ENCODE data around the gene PGBD4.

Gene PGBD4

DNA sequence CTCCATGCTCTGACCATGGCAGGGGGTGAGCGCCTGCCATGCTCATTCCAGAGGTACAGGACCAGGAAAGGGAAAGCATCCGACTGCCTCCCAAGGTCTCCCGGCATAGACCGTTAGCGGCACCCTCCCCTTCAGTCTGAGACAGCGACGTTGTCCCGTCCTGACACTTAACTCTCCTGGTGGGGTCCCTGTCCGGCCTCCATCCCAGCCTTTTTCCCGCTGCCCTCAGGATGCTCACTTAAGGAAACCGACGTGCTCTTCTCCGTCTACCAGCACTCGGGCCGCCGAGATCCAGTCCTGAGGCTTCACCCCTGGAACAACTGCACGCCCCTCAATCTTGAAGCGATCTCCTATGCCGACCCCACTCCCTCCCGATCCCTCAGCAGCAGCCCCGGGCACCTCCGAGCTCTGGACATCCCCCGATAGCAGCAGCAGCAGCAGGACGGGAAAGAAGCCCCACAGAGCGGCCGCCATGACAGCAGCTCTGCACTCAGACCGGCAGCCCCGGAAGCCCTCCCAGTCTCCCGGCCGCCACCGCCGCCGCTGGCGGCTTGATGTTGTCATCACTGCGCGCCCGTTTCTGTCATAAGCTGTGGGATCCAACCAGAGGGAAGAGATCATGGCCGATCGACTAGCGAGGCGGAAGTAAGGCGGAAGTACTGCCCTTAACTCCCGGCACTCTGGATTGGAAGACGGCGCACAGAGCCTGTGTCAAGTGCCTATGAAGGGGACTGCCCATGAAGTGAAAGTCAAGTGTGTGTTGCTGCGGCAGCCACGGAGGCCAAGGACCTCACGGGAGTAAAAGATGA, at the start of gene PGBD4, which contains the start of gene EMC7:
Gene PGBD4, plus strand, starts transcription at position 718 of the 809 bp plus-strand sequence. CDS start 449 bp downstream, outside the sequence.
Gene EMC7, minus strand, starts transcription at position 497 of the 809 bp plus-strand sequence. Its CDS starts 23 bp downstream, at position 474.
- no peaks in the 10 kb centered on the region for H3K9me3 ChIP-seq (ENCODE audit: control insufficient read depth in 2 of 2, low read length in 2 of 2)
- H3K36me3 ChIP-seq (ENCODE audit: control insufficient read depth in 2 of 2, insufficient read depth in 2 of 2, low read length in 2 of 2), result no peaks in the 10 kb centered on the region
- H3K27me3 ChIP-seq (ENCODE audit: control insufficient read depth in 2 of 2, insufficient read depth in 2 of 2, low read length in 2 of 2), result no peaks in the 10 kb centered on the region
- H3K9ac ChIP-seq (ENCODE audit: low read depth in 1 of 2, low read length in 2 of 2), result peak within 1 kb of the TSS; percentile 84 to 86
- peak within 1 kb of the TSS; percentile 84 to 89 for H3K27ac ChIP-seq (ENCODE audit: low read depth in 2 of 2, low read length in 2 of 2)
- peaks cover 0 to 15% of the 10 kb centered on the region in 2 donors for H3K4me1 ChIP-seq (ENCODE audit: control insufficient read depth in 2 of 2, insufficient read depth in 2 of 2, low read length in 2 of 2)
- peak within 1 kb of the TSS; percentile 96 to 97 for H3K4me3 ChIP-seq (ENCODE audit: low read length in 2 of 2)

DNA sequence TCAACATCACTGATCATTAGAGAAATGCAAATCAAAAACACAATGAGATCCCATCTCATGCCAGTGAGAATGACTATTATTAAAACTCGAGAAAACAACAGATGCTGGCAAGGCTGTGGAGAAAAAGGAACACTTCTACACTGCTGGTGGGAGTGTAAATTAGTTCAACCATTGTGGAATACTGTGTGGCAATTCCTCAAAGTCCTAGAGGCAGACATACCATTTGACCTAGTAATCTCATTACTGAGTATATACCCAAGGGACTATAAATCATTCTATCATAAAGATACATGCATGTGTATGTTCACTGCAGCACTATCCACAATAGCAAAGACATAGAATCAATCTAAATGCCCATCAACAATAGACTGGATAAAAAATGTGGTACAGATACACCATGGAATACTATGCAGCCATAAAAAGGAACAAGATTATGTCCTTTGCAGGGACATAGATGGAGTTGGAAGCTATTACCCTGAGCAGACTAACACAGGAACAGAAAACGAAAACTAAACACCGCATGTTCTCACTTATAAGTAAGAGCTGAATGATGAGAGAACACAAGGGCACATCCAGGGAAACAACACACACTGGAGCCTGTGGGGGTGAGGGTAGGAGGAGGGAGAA, 47.7 kb upstream of the PGBD4 start:
- no peaks in the 10 kb centered on the region for H3K27me3 ChIP-seq (ENCODE audit: control insufficient read depth in 2 of 2, insufficient read depth in 2 of 2, low read length in 2 of 2)
- H3K4me1 ChIP-seq (ENCODE audit: control insufficient read depth in 2 of 2, insufficient read depth in 2 of 2, low read length in 2 of 2), result peaks cover 0 to 3% of the 10 kb centered on the region in 2 donors
- no peak overlapping the region for H3K9ac ChIP-seq (ENCODE audit: low read depth in 1 of 2, low read length in 2 of 2)
- H3K36me3 ChIP-seq (ENCODE audit: control insufficient read depth in 2 of 2, insufficient read depth in 2 of 2, low read length in 2 of 2), result no peaks in the 10 kb centered on the region
- H3K27ac ChIP-seq (ENCODE audit: low read depth in 2 of 2, low read length in 2 of 2), result no peak overlapping the region
- H3K9me3 ChIP-seq (ENCODE audit: control insufficient read depth in 2 of 2, low read length in 2 of 2), result no peaks in the 10 kb centered on the region
- no peak overlapping the region for H3K4me3 ChIP-seq (ENCODE audit: low read length in 2 of 2)

DNA sequence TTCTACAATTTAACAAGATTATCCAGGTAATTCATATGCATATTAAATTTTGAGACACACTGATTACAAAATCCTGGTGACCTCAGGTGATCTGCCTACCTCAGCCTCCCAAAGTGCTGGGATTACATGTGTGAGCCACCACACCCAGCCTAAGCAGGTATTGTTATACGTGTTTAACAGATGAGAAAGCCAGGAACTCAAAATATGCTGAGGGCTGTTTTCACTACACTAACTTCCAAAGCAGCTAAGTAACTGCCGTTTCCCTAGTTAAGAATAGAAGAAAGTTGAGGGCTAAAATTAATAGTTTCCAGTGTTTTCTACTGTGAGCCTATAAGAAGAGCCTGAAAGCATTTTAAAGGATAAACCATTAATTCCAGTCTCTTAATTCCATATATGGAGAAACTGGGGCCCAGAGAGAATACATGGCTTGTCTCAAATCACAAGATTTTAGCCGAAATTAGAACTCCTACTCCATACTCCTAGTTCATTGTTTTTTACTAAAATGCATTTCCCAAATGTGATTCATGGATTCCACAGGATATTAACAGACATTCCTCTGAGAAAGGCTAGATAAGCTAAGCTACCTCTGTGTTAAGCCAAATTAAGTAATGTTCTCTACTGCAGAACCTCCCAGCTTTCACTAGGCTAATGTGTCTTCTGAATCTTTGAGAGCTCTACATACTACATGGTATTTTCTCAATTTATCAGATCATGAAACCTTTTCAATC, 45.9 kb upstream of the PGBD4 start:
- H3K27ac ChIP-seq (ENCODE audit: low read depth in 2 of 2, low read length in 2 of 2), result no peak overlapping the region

DNA sequence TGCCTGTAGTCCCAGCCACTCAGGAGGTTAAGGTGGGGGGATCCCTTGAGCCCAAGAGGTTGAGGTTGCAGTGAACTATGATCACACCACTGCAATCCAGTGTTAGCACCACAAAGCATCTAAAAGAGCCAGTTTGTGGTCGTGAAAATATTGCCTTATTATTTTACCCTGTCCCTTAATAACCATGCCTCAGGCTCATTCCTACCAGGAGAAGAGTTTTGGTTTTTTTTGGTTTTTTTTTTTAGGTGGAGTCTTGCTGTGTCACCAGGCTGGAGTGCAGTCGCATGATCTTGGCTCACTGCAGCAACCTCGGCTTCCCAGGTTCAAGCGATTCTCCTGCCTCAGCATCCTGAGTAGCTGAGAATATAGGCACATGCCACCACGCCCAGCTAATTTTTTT, 45.0 kb upstream of the PGBD4 start:
- Histone ChIP-seq H3K4me1 (ENCODE audit: control insufficient read depth in 2 of 2, insufficient read depth in 2 of 2, low read length in 2 of 2) (peaks cover 2 to 3% of the 10 kb centered on the region in 2 donors), H3K27me3 (ENCODE audit: control insufficient read depth in 2 of 2, insufficient read depth in 2 of 2, low read length in 2 of 2) (no peaks in the 10 kb centered on the region), H3K27ac (ENCODE audit: low read depth in 2 of 2, low read length in 2 of 2) (no peak overlapping the region), H3K4me3 (ENCODE audit: low read length in 2 of 2) (no peak overlapping the region), H3K9me3 (ENCODE audit: control insufficient read depth in 2 of 2, low read length in 2 of 2) (no peaks in the 10 kb centered on the region), H3K36me3 (ENCODE audit: control insufficient read depth in 2 of 2, insufficient read depth in 2 of 2, low read length in 2 of 2) (no peaks in the 10 kb centered on the region), H3K9ac (ENCODE audit: low read depth in 1 of 2, low read length in 2 of 2) (no peak overlapping the region)

More for the DNA sequence above, 45.9 kb upstream of the PGBD4 start:
- Histone ChIP-seq H3K9me3 (ENCODE audit: control insufficient read depth in 2 of 2, low read length in 2 of 2) (no peaks in the 10 kb centered on the region), H3K4me1 (ENCODE audit: control insufficient read depth in 2 of 2, insufficient read depth in 2 of 2, low read length in 2 of 2) (peaks cover 0 to 3% of the 10 kb centered on the region in 2 donors), H3K9ac (ENCODE audit: low read depth in 1 of 2, low read length in 2 of 2) (no peak overlapping the region), H3K4me3 (ENCODE audit: low read length in 2 of 2) (no peak overlapping the region), H3K27me3 (ENCODE audit: control insufficient read depth in 2 of 2, insufficient read depth in 2 of 2, low read length in 2 of 2) (no peaks in the 10 kb centered on the region), H3K36me3 (ENCODE audit: control insufficient read depth in 2 of 2, insufficient read depth in 2 of 2, low read length in 2 of 2) (no peaks in the 10 kb centered on the region)

DNA sequence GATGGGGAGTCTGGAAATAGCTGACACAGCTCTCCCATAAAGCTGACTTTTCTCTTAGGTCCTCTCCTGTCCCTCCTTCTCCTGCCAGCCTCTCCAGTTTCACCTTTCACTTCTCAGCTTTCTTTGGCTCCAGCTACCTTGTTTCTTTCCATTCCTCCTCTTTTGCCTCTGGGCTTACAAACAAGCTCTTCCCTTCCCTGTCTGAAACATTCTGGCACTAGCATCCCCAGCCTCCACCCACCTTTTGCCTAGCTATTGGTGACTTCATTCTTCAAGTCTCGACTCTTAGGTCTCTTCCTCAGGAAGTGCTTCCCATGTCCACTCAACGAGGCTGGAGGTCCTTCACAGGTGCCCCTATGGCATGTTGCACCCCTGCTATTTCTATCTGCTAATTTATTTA, 42.4 kb upstream of the PGBD4 start:
- H3K9me3 ChIP-seq (ENCODE audit: control insufficient read depth in 2 of 2, low read length in 2 of 2), result no peaks in the 10 kb centered on the region
- H3K4me1 ChIP-seq (ENCODE audit: control insufficient read depth in 2 of 2, insufficient read depth in 2 of 2, low read length in 2 of 2), result peaks cover 2 to 3% of the 10 kb centered on the region in 2 donors
- no peak overlapping the region for H3K27ac ChIP-seq (ENCODE audit: low read depth in 2 of 2, low read length in 2 of 2)
- no peak overlapping the region for H3K4me3 ChIP-seq (ENCODE audit: low read length in 2 of 2)
- H3K36me3 ChIP-seq (ENCODE audit: control insufficient read depth in 2 of 2, insufficient read depth in 2 of 2, low read length in 2 of 2), result no peaks in the 10 kb centered on the region
- H3K27me3 ChIP-seq (ENCODE audit: control insufficient read depth in 2 of 2, insufficient read depth in 2 of 2, low read length in 2 of 2), result no peaks in the 10 kb centered on the region
- no peak overlapping the region for H3K9ac ChIP-seq (ENCODE audit: low read depth in 1 of 2, low read length in 2 of 2)

DNA sequence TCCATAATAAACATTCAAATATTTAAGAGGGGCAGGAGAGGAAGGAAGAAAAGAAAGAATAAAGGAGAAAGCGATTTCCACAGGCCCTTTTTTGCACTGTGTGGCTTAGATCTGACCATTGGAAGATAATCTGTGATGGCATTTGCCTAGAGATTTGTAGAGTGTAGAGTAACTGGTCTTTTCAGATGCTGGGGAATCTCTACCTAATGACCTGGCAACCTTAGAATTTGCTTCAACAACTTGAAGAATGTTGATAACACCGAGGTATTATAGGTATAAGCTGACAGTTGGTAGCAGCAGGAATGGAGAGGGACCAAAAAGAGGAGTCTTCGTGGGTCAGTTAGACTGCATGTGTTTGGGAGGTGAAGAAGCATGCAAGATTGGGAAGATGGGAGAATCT, 41.9 kb upstream of the PGBD4 start:
- Histone ChIP-seq H3K4me1 (ENCODE audit: control insufficient read depth in 2 of 2, insufficient read depth in 2 of 2, low read length in 2 of 2) (peaks cover 2 to 3% of the 10 kb centered on the region in 2 donors), H3K27me3 (ENCODE audit: control insufficient read depth in 2 of 2, insufficient read depth in 2 of 2, low read length in 2 of 2) (no peaks in the 10 kb centered on the region), H3K36me3 (ENCODE audit: control insufficient read depth in 2 of 2, insufficient read depth in 2 of 2, low read length in 2 of 2) (no peaks in the 10 kb centered on the region), H3K9ac (ENCODE audit: low read depth in 1 of 2, low read length in 2 of 2) (no peak overlapping the region), H3K4me3 (ENCODE audit: low read length in 2 of 2) (no peak overlapping the region), H3K27ac (ENCODE audit: low read depth in 2 of 2, low read length in 2 of 2) (no peak overlapping the region), H3K9me3 (ENCODE audit: control insufficient read depth in 2 of 2, low read length in 2 of 2) (no peaks in the 10 kb centered on the region)

DNA sequence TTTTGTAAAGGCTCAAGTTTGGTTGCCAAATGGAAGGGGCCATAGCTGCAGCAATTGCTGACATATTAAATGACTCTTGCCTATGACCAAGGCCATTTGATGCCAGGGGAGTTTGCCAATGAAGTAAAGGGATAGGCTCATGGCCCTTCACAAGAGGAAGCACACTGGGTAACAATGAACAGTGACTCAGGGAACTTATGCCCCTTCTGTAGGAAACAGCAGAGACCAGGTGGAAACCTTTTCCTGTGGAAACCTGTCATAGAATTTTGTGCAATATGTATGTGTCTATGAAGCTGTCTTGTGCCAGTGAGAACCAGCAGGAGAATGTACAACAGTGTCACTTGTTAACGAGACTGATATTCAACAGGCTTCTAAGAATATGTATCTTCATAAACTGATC, 37.4 kb upstream of the PGBD4 start:
- Histone ChIP-seq H3K27ac (ENCODE audit: low read depth in 2 of 2, low read length in 2 of 2) (no peak overlapping the region), H3K9me3 (ENCODE audit: control insufficient read depth in 2 of 2, low read length in 2 of 2) (no peaks in the 10 kb centered on the region), H3K9ac (ENCODE audit: low read depth in 1 of 2, low read length in 2 of 2) (no peak overlapping the region), H3K36me3 (ENCODE audit: control insufficient read depth in 2 of 2, insufficient read depth in 2 of 2, low read length in 2 of 2) (no peaks in the 10 kb centered on the region), H3K4me3 (ENCODE audit: low read length in 2 of 2) (no peak overlapping the region), H3K4me1 (ENCODE audit: control insufficient read depth in 2 of 2, insufficient read depth in 2 of 2, low read length in 2 of 2) (peaks cover 0 to 2% of the 10 kb centered on the region in 2 donors), H3K27me3 (ENCODE audit: control insufficient read depth in 2 of 2, insufficient read depth in 2 of 2, low read length in 2 of 2) (no peaks in the 10 kb centered on the region)

DNA sequence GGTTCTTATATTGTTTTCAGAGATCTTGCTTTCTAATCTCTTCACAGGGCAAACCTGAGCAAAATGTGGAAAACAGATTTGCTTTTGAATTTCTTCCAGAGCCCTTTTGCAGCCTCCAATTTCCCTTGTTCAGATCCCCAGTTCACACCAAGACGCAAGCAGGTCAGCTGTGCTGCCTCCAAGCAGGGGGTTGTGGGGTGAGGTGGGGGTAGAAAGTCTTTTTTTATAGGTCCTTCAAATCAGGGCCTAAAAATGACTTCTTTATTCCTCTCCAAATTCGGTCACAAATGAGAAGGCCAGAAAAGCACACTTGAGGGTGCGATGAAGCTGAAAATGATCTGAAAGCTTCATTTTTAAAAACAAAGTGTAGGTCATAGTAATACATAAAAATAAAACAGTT, 36.6 kb upstream of the PGBD4 start:
- H3K9ac ChIP-seq (ENCODE audit: low read depth in 1 of 2, low read length in 2 of 2), result no peak overlapping the region
- no peaks in the 10 kb centered on the region for H3K9me3 ChIP-seq (ENCODE audit: control insufficient read depth in 2 of 2, low read length in 2 of 2)
- H3K4me3 ChIP-seq (ENCODE audit: low read length in 2 of 2), result no peak overlapping the region
- H3K4me1 ChIP-seq (ENCODE audit: control insufficient read depth in 2 of 2, insufficient read depth in 2 of 2, low read length in 2 of 2), result peaks cover 0 to 2% of the 10 kb centered on the region in 2 donors
- H3K27me3 ChIP-seq (ENCODE audit: control insufficient read depth in 2 of 2, insufficient read depth in 2 of 2, low read length in 2 of 2), result no peaks in the 10 kb centered on the region
- no peak overlapping the region for H3K27ac ChIP-seq (ENCODE audit: low read depth in 2 of 2, low read length in 2 of 2)
- H3K36me3 ChIP-seq (ENCODE audit: control insufficient read depth in 2 of 2, insufficient read depth in 2 of 2, low read length in 2 of 2), result no peaks in the 10 kb centered on the region

DNA sequence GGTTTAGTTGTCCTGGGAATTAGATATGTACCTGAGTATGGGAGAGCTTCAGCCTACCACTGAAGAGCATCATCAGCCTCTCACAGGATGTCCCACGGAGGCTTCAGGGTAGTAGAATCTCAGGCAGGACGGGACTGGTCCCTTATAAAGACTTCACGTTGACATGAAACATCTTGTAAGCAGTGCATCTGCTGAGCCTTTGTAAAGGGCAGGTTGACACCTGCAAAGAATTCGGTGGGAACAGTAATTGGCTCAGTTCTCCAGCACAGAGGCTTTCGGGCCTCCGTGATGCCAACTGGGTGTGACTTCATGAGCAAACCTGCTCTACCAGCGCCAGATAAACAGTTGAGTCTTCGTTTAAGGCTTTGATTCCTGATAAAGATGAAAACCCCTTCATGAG, 35.9 kb upstream of the PGBD4 start:
- Histone ChIP-seq H3K4me1 (ENCODE audit: control insufficient read depth in 2 of 2, insufficient read depth in 2 of 2, low read length in 2 of 2) (peaks cover 0 to 2% of the 10 kb centered on the region in 2 donors), H3K27me3 (ENCODE audit: control insufficient read depth in 2 of 2, insufficient read depth in 2 of 2, low read length in 2 of 2) (no peaks in the 10 kb centered on the region), H3K27ac (ENCODE audit: low read depth in 2 of 2, low read length in 2 of 2) (no peak overlapping the region), H3K9ac (ENCODE audit: low read depth in 1 of 2, low read length in 2 of 2) (no peak overlapping the region), H3K9me3 (ENCODE audit: control insufficient read depth in 2 of 2, low read length in 2 of 2) (no peaks in the 10 kb centered on the region), H3K4me3 (ENCODE audit: low read length in 2 of 2) (no peak overlapping the region), H3K36me3 (ENCODE audit: control insufficient read depth in 2 of 2, insufficient read depth in 2 of 2, low read length in 2 of 2) (no peaks in the 10 kb centered on the region)

DNA sequence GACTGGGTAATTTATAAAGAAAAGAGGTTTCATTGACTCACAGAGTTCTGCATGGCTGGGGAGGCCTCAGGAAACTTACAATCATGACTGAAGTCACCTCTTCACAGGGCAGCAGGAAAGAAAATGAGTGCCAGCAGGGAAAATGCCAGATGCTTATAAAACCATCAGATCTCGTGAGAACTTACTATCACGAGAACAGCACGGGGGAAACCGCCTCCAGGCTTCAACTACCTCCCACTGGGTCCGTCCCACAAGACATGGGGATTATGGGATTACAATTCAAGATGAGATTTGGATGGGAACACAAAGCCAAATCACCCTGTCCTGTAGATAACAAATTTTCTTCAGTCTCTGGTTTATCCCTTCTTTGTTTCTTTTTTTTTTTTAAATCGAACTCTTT, 31.9 kb upstream of the PGBD4 start:
- Histone ChIP-seq H3K9ac (ENCODE audit: low read depth in 1 of 2, low read length in 2 of 2) (no peak overlapping the region), H3K9me3 (ENCODE audit: control insufficient read depth in 2 of 2, low read length in 2 of 2) (no peaks in the 10 kb centered on the region), H3K4me3 (ENCODE audit: low read length in 2 of 2) (no peak overlapping the region), H3K27me3 (ENCODE audit: control insufficient read depth in 2 of 2, insufficient read depth in 2 of 2, low read length in 2 of 2) (no peaks in the 10 kb centered on the region), H3K4me1 (ENCODE audit: control insufficient read depth in 2 of 2, insufficient read depth in 2 of 2, low read length in 2 of 2) (no peaks in the 10 kb centered on the region), H3K36me3 (ENCODE audit: control insufficient read depth in 2 of 2, insufficient read depth in 2 of 2, low read length in 2 of 2) (no peaks in the 10 kb centered on the region), H3K27ac (ENCODE audit: low read depth in 2 of 2, low read length in 2 of 2) (no peak overlapping the region)

Measured in mucosa of rectum (tissue), 2 donors.